NCI-H1092 treated with DMSO at 0.1 percent for 48 hours (cell line): ENCODE measurements around the gene IL4R.

Experiments used
- DNase-seq: peaks from one replicate; lab custom pipeline; 2025; lab: John Stamatoyannopoulos, UW

Gene IL4R

DNA sequence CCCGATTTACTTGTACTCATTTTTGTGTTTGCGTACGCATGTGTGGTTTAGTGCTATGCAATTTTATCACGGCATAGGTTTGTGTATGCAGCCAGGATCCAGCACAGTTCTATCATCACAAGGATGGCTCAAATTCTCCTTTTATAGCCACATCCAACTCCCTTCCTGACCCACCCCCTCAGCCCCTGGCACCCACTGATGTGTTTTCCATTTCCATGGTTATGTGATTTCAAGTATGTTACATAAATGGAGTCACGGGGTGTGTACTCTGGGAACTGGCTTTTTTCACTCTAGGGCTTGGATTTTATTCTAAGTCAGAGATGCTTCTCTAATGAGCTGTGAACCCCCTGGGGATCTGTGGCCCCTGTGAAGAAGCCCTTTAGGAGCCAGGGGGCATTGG is 16.8 kb downstream of the IL4R start:
- DNase-seq = no peak

DNA sequence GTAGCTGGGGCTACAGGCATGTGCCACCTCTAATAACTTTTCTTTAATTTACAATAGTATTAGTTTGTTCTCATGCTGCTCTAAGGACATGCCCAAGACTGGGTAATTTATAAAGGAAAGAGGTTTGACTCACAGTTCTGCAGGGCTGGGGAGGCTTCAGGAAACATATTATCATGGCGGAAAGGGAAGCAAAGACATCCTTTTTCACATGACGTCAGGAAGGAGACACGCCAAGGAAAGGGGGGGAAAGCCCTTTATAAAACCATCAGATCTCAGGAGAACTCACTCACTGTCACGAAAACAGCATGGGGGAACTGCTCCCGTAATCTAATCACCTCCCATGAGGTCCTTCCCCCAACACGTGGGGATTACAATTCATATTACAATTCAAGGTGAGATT is 18.3 kb downstream of the IL4R start:
- no peak for DNase-seq

DNA sequence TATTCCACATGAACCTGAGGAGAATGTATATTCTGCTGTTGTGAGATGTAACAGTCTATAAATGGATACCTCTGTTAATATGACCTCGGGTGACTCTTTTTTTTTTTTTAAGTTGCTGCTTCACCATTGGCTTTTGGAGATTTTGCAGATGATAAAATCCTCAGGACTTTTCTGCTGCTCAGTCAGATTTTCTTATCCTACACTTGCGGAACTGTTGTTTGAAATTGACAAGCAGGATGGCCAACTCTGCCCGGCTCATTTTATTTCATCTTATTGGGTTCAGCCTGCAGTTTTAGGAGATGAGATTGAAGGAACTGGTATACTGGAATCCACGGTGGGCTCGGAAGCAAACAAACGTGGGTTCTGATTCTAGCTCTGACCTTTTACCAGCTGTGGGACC is 19.3 kb downstream of the IL4R start:
- no peak for DNase-seq

DNA sequence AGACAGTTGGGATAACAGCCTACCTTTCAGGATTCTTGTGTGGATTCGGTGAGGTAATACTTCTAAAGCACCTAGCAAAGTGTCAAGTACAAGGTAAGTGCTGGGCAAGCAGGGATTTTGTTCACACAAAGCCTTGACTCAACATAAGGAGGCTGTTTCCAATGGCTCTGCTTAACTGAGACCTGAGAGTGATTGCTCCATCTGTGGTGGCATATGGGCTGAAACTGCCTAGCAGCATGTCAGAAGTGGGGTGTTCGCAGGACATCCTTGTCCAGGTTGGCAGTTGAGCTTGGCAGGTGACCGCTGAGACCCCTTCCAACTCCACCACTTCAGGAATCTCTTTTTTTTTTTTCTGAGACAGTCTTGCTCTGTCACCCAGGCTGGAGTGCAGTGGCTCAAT is 19.8 kb downstream of the IL4R start:
- DNase-seq = no peak

DNA sequence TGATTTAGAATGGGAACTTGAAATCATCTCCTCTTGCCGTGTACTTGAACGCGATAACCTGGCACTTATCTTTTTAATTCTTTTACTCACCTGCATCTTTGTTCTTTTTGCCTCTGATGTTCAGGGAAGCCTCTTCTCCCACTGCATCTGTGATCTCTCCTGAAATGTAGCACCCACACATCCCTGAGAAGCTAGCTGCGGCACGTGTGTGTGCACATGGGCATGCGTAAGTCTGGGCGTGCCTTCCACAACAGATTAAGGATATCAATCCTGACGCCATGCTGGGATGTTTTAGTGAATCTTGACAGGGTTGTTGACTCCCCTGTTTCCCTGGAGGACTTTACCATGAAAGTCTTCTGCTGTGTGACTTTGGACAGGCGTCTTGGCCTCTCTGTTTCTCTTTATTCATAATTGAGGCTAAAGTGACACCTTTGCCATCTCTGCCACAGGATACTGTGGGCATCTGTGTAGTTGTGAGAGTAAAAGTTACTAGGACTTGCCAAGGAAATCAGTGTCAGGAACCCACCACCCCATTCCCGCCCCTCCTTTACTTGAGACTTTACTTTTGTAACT is 20.5 kb downstream of the IL4R start:
- no peak for DNase-seq

DNA sequence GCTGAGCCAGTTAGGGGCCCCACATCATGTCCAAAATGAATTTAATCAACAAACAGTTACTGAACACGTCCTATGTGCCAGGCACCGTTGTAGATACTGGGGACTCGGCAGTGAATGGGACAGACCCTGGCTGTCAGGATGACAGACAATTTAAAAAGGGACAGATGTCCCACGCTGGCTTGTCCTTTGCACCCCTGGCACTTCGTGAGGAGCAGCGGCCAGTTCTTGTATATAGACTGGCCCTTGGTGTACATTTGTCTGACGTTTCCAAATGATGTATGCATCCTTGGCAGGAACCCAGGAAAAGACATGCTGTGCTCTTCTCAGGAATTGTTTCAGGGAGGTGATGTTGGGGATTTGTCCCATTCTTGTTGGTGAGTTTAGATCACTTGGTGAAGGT is 21.1 kb downstream of the IL4R start:
- DNase-seq = no peak

DNA sequence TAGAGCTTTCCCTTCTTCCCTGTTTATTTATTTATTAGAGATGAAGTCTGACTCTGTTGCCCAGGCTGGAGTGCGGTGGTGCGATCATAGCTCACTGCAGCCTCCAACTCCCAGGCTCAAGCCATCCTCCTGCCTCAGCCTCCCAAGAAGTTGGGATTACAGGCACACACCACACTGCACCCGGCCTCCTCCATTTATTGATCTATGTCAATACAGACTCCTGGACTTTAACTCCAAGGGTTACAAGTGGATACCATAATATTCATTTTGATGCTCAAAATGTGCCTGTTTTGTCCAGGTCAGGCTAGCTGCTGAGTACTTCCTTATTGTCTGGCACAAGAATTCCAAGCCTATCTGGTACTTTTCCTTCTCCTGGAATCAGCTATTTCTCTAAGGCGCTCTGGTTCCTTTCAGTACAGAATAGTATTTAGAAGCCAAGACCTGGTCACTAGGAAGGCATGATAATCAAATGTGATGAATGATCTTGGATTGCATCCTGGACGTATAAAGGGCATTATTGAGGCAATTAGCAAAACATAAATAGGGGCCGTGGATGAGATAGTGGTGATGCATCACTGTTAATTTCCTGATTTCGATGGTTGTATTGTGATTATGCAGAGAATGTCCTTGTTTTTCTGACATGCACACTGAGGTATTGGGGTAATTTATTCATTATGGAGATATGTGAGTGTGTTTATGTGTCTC is 21.7 kb downstream of the IL4R start:
- no peak for DNase-seq

DNA sequence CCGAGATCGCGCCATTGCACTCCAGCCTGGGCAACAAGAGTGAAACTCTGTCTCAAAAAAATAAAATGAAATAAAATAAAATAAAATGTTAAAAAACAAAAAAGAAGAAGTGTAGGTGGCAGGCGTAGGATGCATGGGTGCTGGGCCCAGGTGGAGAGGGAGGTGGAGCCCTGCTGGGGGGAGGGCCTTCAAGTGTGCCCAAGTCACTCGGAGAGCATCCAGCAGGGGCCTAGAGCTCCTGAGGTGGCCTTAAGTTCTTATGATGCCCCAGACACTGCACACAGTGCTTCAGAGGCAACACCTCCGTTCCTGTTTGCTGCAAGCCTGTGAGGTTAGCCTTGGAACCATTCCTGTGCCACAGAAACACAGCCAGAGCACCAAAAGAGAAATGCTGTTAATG is 23.2 kb downstream of the IL4R start:
- DNase-seq = no peak

DNA sequence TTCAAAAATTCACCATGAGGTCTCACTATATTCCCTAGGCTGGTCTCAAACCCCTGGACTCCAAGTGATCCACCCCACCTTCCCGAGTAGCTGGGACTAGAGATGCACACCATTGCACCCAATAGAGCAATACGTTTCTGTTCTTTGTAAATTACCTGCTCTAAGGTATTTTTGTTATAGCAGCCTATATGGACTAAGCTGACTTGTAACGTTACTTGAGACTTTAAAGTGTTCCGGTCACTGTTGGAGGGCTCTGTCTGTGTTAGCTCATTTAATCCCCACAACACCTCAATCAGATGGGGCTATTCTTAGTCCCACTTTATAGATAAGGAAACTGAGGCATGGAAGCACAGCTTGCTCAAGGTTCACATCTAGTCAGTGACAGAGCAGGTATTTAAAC is 25.4 kb downstream of the IL4R start:
- no peak for DNase-seq

DNA sequence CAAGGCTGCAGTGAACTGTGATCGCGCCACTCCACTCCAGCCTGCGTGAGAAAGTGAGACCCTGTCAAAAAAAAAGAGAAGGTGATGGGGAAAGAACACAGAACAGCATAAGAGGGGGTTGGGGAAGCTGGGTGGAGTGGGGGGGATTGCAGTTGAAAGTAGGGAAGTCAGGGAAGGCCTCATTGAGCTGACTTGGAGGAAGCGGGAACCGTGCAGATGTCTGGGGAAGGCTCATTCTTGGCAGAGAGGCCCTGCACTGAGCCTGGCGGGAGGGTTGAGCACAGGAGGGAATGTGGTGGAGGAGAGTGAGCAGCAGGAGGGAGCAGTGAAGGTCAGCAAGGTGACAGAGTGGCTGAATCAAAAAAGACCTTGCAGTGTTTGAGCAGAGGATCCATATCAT is 26.9 kb downstream of the IL4R start:
- no peak for DNase-seq

DNA sequence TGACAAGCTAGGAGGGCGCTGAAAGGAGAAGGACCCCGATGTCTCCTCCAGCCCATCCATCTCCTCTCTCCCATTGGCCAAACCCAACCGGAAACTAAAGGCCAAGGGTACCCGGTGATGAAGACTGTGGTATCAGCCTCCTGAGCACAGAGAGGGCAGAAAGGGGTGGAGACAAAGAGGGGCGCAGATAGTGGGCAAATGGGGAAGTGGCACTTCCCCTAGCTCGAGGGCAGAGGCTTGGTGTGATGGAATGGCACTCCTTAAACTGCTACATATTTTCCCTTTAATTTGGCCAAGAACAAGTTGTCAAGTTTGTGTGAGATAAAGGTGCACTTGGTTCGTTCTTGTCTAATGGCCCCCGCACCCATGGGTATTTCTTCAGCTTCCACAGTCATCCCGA is 27.8 kb downstream of the IL4R start:
- DNase-seq = no peak

DNA sequence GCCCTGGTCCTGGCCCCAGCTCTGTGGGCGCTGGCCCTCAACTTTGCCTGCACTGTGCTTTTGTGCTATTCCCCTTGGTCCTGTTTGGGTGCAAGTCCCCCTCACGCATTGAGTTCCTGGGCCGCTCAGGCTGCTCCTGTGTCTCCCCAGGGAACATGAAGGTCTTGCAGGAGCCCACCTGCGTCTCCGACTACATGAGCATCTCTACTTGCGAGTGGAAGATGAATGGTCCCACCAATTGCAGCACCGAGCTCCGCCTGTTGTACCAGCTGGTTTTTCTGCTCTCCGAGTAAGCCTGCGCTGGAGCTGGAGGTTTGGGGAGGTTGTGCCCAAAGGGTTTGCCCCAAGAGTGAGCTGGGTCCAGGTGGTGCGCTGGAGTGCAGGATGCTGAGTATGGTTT is 28.2 kb downstream of the IL4R start:
- no peak for DNase-seq

DNA sequence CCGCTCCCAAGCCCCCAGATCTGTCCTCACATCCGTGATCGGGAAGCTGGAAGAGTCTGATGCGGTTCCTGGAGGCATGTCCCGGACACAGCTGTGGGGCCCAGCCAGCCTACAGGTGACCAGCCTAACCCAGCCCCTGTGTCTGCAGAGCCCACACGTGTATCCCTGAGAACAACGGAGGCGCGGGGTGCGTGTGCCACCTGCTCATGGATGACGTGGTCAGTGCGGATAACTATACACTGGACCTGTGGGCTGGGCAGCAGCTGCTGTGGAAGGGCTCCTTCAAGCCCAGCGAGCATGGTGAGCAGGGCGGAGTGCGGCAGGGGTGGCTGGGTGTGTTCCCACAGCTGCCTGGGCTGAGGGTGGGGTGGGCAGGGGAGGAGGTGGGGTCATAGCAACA is 30.9 kb downstream of the IL4R start:
- no peak for DNase-seq

DNA sequence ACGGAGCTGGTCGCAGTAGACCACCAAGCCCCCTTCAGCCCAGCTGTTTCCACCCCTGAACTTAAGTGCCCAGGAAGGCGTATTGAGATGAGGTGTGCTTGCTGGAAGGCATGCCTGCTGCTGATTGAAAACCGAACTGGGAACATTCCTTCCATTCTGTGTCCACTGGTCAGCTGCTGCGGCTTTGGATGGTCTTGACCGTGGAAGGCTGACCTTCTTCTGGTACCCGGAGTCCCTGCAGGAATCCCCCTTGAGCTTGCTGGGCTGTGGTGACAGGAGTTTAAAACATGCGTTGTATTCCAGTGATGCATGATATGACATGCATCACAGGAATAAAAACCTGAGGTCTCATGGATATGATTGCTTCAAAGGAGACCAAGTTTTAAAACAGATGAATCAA is 31.4 kb downstream of the IL4R start:
- no peak for DNase-seq

DNA sequence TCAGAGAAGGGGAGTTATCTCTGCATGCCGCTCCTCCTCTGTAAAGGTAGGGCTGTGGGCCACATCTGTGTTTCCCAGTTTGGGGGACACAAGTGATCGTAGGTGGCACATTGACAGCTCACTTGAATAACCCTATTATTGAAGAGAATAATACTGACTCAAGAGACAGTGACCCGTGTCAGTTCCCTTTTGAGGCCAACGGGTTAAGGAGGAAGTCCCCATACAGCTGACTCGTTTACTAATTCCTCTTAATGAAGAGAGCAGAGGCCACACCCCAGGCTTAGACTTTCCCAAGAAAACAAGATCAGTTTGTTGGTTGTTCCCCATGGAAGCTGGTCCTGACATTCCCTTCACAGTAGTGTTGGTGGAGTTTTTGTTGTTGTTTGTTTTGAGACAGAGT is 33.0 kb downstream of the IL4R start:
- no peak for DNase-seq

DNA sequence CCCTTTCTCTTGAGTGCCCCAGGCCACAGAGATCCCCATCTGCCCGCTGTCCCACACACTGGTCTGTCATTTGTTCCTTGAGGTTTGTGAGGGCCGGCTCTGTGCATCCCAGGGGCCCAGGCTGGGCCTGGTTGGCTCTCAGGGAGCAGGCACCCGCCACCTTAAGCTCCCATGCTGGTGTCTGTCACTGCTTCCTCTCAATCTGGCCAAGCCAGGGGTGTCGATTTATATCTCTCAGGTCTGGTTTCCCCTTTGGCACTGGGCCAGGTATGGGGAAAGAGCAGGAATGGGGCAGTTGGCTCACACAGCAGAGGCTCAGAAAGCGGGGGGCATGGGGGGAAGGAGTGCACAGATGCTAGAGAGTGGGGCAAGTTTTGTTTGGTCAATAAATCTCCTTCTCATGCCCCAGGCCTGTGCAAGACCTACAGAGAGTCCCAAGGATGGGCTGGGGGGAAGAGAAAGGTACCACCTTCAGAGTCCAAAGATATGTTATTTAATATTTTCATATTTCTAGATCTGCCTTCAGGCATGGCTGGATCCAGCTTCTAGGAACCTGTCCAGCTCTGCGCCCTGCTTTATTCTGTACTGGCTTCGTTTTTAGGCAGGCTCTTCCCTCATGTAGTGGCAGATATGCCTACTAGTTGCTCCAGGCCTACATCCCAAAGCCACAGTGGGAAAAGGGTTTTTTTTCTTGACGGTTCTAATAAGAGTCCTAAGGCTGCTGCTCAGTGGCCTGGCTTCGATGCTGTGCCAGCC is 34.3 kb downstream of the IL4R start:
- DNase-seq = no peak

DNA sequence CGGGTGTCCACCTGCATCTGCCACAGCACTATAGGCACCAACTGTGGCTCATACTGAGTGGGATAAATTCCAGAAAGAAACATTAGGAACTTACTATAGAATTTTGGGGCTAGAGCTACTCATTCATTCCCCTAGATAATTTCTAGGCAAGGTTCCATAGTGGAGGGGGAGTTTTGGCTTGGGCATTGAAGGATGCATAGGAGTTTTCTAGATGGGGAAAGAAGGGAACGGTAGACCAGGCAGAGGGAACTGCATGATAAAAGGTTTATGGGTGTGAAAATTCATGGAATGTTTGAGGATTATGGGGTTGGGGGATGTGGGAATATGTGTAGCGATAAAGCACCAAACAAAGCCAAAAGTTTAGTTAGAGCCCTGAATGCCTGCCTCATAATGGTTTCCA is 35.5 kb downstream of the IL4R start:
- no peak for DNase-seq

DNA sequence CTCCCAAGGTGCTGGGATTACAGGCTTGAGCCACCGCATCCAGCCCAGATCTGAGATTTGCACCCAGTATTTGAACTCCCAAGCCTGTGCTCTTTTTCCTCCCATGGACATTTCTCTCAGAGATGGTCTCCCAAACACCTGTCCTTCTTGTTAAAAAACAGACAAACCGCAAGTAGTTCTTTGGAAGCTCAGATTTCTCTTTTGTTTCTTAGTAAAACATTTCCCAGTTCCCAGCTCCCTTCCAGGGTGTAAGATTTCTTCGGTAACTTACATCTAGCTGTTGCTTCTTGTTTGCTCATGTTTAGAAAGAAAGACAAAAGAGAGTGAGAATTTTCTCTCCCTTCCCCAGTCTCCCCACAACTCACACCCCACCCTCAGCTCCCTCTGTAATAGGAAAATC is 36.2 kb downstream of the IL4R start:
- DNase-seq = no peak

DNA sequence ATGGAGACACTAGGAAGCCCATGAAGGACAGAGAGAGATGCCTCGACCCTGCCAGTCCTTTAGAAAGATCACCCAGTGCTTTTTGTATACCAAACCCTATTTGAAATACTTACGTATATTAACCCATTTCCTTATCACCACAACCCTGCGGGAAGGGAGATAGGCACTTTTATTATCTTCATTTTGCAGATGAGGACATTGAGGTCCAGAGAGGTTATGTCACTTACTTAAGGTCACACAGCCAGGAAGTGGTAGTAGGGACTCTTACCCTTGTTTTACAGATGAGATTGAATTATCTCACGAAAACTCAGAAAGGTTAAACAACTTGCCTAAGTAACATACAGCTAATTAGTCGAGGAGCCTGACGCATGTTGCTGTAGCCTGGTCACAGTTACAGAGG is 38.2 kb downstream of the IL4R start:
- no peak for DNase-seq

DNA sequence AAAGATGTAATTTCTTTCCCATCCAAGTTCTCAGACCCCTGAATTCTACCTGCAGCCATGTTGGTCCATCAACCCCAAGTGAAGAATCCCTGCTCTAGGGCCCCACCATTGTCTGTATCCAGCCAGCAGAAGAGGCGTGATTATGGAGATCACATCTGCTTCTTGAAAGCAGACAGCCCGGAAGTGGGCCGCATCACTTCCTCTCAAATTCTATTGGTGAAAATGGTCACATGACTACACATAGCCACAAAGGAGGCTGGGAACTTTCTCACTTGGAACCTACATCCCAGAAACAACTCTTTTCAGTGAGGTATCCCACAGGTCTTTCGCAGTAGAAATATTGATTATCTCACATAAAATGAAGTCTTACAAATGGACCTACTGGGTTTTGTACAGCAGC is 40.1 kb downstream of the IL4R start:
- DNase-seq = no peak

DNA sequence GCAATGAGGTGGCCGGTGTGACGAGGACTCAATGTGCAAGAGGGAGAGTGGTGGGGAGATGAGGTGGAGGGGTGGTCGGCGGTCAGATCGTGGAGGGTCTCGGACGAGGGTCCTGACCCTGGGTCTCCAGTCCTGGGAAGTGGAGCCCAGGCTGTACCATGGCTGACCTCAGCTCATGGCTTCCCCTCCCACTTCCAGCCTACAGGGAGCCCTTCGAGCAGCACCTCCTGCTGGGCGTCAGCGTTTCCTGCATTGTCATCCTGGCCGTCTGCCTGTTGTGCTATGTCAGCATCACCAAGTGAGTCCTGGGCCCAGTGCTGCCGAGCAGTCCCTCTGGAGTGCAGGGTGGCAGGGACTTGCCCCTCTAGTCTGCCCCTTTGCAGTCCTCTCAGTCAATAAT is 41.8 kb downstream of the IL4R start:
- DNase-seq = no peak

DNA sequence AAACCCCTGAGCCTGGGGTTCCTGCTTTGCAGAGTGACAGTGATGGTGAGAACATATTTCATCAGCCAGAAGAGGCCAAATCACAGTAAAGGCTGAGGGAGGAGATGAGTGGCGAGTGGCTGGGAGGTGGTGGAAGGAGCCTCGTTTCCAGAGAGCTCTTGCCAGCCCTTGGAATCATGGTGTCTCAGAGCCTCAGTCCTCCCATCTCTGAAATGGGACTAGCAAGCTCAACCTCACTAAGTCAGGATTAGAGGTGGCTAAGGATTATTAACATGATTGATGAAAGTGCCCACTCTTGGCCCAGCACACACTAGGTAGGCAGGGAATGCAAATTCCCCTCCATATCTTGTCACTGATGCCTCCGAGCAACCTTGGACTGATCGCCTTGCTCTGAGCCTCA is 43.0 kb downstream of the IL4R start:
- no peak for DNase-seq

DNA sequence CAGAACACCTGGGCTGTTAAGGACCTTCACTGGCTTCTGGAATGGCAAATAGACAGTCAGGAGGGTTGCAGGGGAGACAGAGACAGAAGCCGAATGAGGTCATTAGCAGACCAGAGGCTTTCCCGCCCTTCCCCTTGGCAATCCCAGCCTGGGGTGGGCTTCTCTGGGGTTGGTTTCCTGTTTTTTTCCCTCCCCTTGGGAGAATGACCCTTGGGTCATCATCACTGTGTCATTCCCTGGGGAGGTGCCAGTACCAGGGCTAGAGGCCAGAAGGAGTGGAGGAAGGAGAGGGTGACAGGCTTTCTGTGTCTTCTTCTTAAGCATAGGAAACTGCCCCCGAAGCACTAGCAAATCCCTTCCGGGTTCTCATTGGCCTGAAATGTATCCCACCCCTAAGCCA is 45.3 kb downstream of the IL4R start:
- DNase-seq = no peak

DNA sequence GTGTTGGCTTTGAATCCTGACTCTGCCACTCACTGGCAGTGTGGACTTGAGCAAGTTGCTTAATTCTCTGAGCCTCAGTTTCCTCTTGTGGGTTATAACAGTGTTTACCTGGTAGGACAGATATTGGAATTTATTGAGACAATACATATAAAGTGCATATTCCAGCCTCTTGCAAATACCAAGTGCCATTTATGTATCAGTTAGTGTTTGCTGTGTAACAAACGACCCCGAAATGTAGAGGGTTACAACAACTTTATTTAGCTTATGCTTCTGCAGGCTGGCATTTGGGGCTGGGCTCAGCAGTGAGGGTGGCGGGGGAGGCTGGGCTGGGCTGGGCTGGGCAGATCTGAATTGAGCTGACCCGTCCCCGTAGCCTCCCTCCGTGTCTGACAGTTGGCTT is 45.8 kb downstream of the IL4R start:
- no peak for DNase-seq
